Panc1 (cell line): ENCODE data around the gene AMN. TPM values are rescaled to one million over a fixed set of nuclear protein-coding genes. Genes with fewer than 3 reads are reported as not detected.
A peak's percentile ranks its signal among the peaks of the same experiment; 100 is the strongest.

Experiments used
- ATAC-seq: fragments of 200-7000 bp; cut with Tn5 transposase; 2 replicates; pipeline ENCODE4 v1.9.1; 2020; ENCODE audit warnings: mild to moderate bottlenecking, moderate library complexity
- BruUV-seq: library from RNA; stranded (reverse); fragments of 400-500 nt; replicated peaks from 2 replicates; lab custom pipeline; 2021; lab: Mats Ljungman, UMichigan
- CTCF ChIA-PET: fragments of 300-600 bp; sonication (Branson Sonifier 250); formaldehyde crosslinking; loops from one replicate; lab custom pipeline; 2022; ENCODE audit warnings: antibody characterized with exemption; lab: Charles Lee
- POLR2A ChIA-PET: fragments of 300-600 bp; sonication (Branson Sonifier 250); formaldehyde crosslinking; loops from one replicate; lab custom pipeline; 2022; ENCODE audit warnings: antibody characterized with exemption; lab: Charles Lee
- DNase-seq: peaks from one replicate; pipeline ENCODE4 v3.0.0-alpha.2; 2010; ENCODE audit warnings: low read depth, low spot score
- H3K27ac ChIP-seq: 2 replicates; pipeline ENCODE4 v1.5.1; 2011; ENCODE audit warnings: mild to moderate bottlenecking, low read length, inconsistent platforms
- H3K27me3 ChIP-seq: fragments of 200-500 bp; sonication (Bioruptor generic); 2 replicates; pipeline ENCODE4 v1.6.0; 2014; ENCODE audit warnings: low read length, inconsistent platforms; ENCODE audit not compliant: control insufficient read depth, insufficient read depth
- H3K36me3 ChIP-seq: fragments of 200-500 bp; sonication (Bioruptor generic); 2 replicates; pipeline ENCODE4 v1.5.1; 2014; ENCODE audit warnings: inconsistent platforms, mild to moderate bottlenecking, low read length, moderate library complexity; ENCODE audit not compliant: control insufficient read depth, insufficient read depth
- H3K4me1 ChIP-seq: 2 replicates; pipeline ENCODE4 v1.5.1; 2011; ENCODE audit warnings: inconsistent platforms, mild to moderate bottlenecking, low read length, moderate library complexity; ENCODE audit not compliant: control insufficient read depth, insufficient read depth
- H3K4me3 ChIP-seq, 2 experiments: 2 replicates each; pipeline ENCODE4 v1.5.1; 2011 to 2012; ENCODE audit warnings: low read depth in 2 of 2, low read length in 2 of 2, mild to moderate bottlenecking in 2 of 2, inconsistent platforms in 1 of 2, moderate library complexity in 1 of 2
- H3K9me3 ChIP-seq: fragments of 200-500 bp; sonication (Bioruptor generic); 2 replicates; pipeline ENCODE4 v1.5.1; 2014; ENCODE audit warnings: low read depth, mild to moderate bottlenecking, inconsistent platforms, low read length, moderate library complexity; ENCODE audit not compliant: control insufficient read depth, insufficient read depth
- CTCF ChIP-seq: fragments of 450-650 bp; IDR thresholded peaks from 2 replicates; pipeline ENCODE4 v1.5.1; 2017; ENCODE audit warnings: mild to moderate bottlenecking
- POLR2AphosphoS5 ChIP-seq: IDR thresholded peaks from 2 replicates; pipeline ENCODE4 v1.6.1; 2012; ENCODE audit warnings: mild to moderate bottlenecking, low read depth, low read length, moderate library complexity
- REST ChIP-seq, 2 experiments: IDR thresholded peaks; 2 replicates each; pipeline ENCODE4 v1.6.1; 2011 to 2012; ENCODE audit warnings: low read depth in 2 of 2, control low read depth in 1 of 2, low read length in 1 of 2, mild to moderate bottlenecking in 1 of 2, moderate library complexity in 1 of 2; ENCODE audit not compliant: insufficient read depth in 1 of 2
- SIN3A ChIP-seq: IDR thresholded peaks from 2 replicates; pipeline ENCODE4 v1.6.1; 2012; ENCODE audit warnings: low read depth, mild to moderate bottlenecking, low read length, moderate library complexity, borderline replicate concordance; ENCODE audit not compliant: insufficient read depth
- TCF7L2 ChIP-seq: IDR thresholded peaks from 2 replicates; pipeline ENCODE4 v1.6.1; 2011; ENCODE audit warnings: mild to moderate bottlenecking, low read depth, low read length, inconsistent platforms
- in situ Hi-C: cut with HindIII; loops from 2 replicates; pipeline ENCODE4 v1.10.0; 2016; ENCODE audit warnings: low sequenced_read_pairs, low pct_unique_long_range_greater_than_20kb
- intact Hi-C: fragments of 100-400 bp; cut with micrococcal nuclease; formaldehyde crosslinking; loops from one replicate; pipeline ENCODE4 v1.10.0; 2022; ENCODE audit not compliant: unreplicated experiment
- total RNA-seq: library from RNA; stranded (reverse); gene quantifications from one replicate; pipeline ENCODE4 v1.2.1, GENCODE V29; 2021; ENCODE audit not compliant: unreplicated experiment

AMN gene
- total RNA-seq, 1 experiment from 2014 or later = 0.44 TPM

GRCh38 chr14:102898776-102899515, 23.5 kb upstream of the AMN start:
- intact Hi-C loops = no loop called here
- CTCF ChIA-PET = no interaction called here
- no peak overlapping the region for H3K27ac ChIP-seq
- H3K27me3 ChIP-seq = no peaks in the 10 kb centered on the region
- ATAC-seq (peak; percentile 54; the same call in 1 of the 2 replicates), DNase-seq (no peak)
- in situ Hi-C loops = no loop called here
- no peaks in the 10 kb centered on the region for H3K9me3 ChIP-seq
- no peaks in the 10 kb centered on the region for H3K4me1 ChIP-seq
- POLR2A ChIA-PET = interaction anchor here (0.6 kb wide), 1 partner anchor 36 kb away, joined by 4 read pairs; no protein-coding TSS in a partner anchor
- no peaks in the 10 kb centered on the region for H3K36me3 ChIP-seq
- no peak overlapping the region for H3K4me3 ChIP-seq
- BruUV-seq = no TSS peak
- TF ChIP-seq SIN3A (no peak), CTCF (no peak), POLR2AphosphoS5 (no peak), REST (IDR thresholded peaks at IDR 0.05; ENCODE audit: insufficient read depth in 1 of 2, low read depth in 2 of 2, low read length in 1 of 2) (no peak), TCF7L2 (no peak)

GRCh38 chr14:102899516-102899900, 23.0 kb upstream of the AMN start:
- no peaks in the 10 kb centered on the region for H3K9me3 ChIP-seq
- H3K36me3 ChIP-seq = no peaks in the 10 kb centered on the region
- in situ Hi-C loops (no loop called here), intact Hi-C loops (no loop called here)
- no peaks in the 10 kb centered on the region for H3K27me3 ChIP-seq
- H3K4me3 ChIP-seq = no peak overlapping the region
- no TSS peak for BruUV-seq
- no peak overlapping the region for H3K27ac ChIP-seq
- H3K4me1 ChIP-seq = no peaks in the 10 kb centered on the region
- ChIA-PET CTCF (no interaction called here), POLR2A (interaction anchor here (0.6 kb wide), 1 partner anchor 36 kb away, joined by 4 read pairs; no protein-coding TSS in a partner anchor)
- ATAC-seq (no peak), DNase-seq (no peak)
- no peak for TF ChIP-seq TCF7L2
